ENCODE measurements around the gene DNAJC27. TPM values are rescaled to one million over a fixed set of nuclear protein-coding genes. Genes with fewer than 3 reads are reported as not detected.
A peak's percentile ranks its signal among the peaks of the same experiment; 100 is the strongest.

Gene DNAJC27
- total RNA-seq, 1 donor from 2014 or later, result 8.4 TPM

GRCh38 chr2:24972315-24972961 lies 683 bp upstream of the DNAJC27 start:
- peaks cover 0 to 24% (median 12%) of the 10 kb centered on the region in 3 donors for H3K4me1 ChIP-seq (ENCODE audit: control insufficient read depth in 3 of 3, insufficient read depth in 3 of 3, low read length in 3 of 3)
- peak overlapping the region; percentile 84 to 94 (median 91) for H3K4me3 ChIP-seq (ENCODE audit: low read length in 3 of 3)
- H3K9ac ChIP-seq (ENCODE audit: low read depth in 1 of 3, low read length in 3 of 3), result peak overlapping the region; percentile 99 to 100 (median 100)
- H3K36me3 ChIP-seq (ENCODE audit: control insufficient read depth in 3 of 3, insufficient read depth in 3 of 3, low read length in 3 of 3), result no peaks in the 10 kb centered on the region
- H3K27ac ChIP-seq (ENCODE audit: low read depth, low read length), result peak overlapping the region; percentile 100
- H3K27me3 ChIP-seq (ENCODE audit: control insufficient read depth in 3 of 3, insufficient read depth in 3 of 3, low read length in 3 of 3), result no peaks in the 10 kb centered on the region
- H3K9me3 ChIP-seq (ENCODE audit: control insufficient read depth in 3 of 3, low read length in 3 of 3), result no peaks in the 10 kb centered on the region

- peak overlapping the region; percentile 84 to 94 (median 91) for H3K4me3 ChIP-seq (ENCODE audit: low read length in 3 of 3)
- no peaks in the 10 kb centered on the region for H3K9me3 ChIP-seq (ENCODE audit: control insufficient read depth in 3 of 3, low read length in 3 of 3)
- peaks cover 2 to 7% (median 6%) of the 10 kb centered on the region in 3 donors for H3K36me3 ChIP-seq (ENCODE audit: control insufficient read depth in 3 of 3, insufficient read depth in 3 of 3, low read length in 3 of 3)
- H3K27me3 ChIP-seq (ENCODE audit: control insufficient read depth in 3 of 3, insufficient read depth in 3 of 3, low read length in 3 of 3), result no peaks in the 10 kb centered on the region
- H3K27ac ChIP-seq (ENCODE audit: low read depth, low read length), result peak overlapping the region; percentile 100
- peak overlapping the region; percentile 99 to 100 (median 100) for H3K9ac ChIP-seq (ENCODE audit: low read depth in 1 of 3, low read length in 3 of 3)
- H3K4me1 ChIP-seq (ENCODE audit: control insufficient read depth in 3 of 3, insufficient read depth in 3 of 3, low read length in 3 of 3), result peaks cover 0 to 24% (median 12%) of the 10 kb centered on the region in 3 donors
Observed at GRCh38 chr2:24971286-24971535, 544 bp downstream of the DNAJC27 start.

- H3K4me3 ChIP-seq (ENCODE audit: low read length in 3 of 3), result peak overlapping the region; percentile 84 to 94 (median 91)
- H3K27me3 ChIP-seq (ENCODE audit: control insufficient read depth in 3 of 3, insufficient read depth in 3 of 3, low read length in 3 of 3), result no peaks in the 10 kb centered on the region
- peak overlapping the region; percentile 99 to 100 (median 100) for H3K9ac ChIP-seq (ENCODE audit: low read depth in 1 of 3, low read length in 3 of 3)
- peaks cover 0 to 24% (median 12%) of the 10 kb centered on the region in 3 donors for H3K4me1 ChIP-seq (ENCODE audit: control insufficient read depth in 3 of 3, insufficient read depth in 3 of 3, low read length in 3 of 3)
- no peaks in the 10 kb centered on the region for H3K9me3 ChIP-seq (ENCODE audit: control insufficient read depth in 3 of 3, low read length in 3 of 3)
- H3K36me3 ChIP-seq (ENCODE audit: control insufficient read depth in 3 of 3, insufficient read depth in 3 of 3, low read length in 3 of 3), result peaks cover 2 to 11% (median 10%) of the 10 kb centered on the region in 3 donors
- H3K27ac ChIP-seq (ENCODE audit: low read depth, low read length), result peak overlapping the region; percentile 100
Observed at GRCh38 chr2:24970483-24971285, 1.1 kb downstream of the DNAJC27 start.

- Histone ChIP-seq H3K4me1 (ENCODE audit: control insufficient read depth in 3 of 3, insufficient read depth in 3 of 3, low read length in 3 of 3) (peaks cover 0 to 24% (median 12%) of the 10 kb centered on the region in 3 donors), H3K36me3 (ENCODE audit: control insufficient read depth in 3 of 3, insufficient read depth in 3 of 3, low read length in 3 of 3) (peaks cover 4 to 11% (median 10%) of the 10 kb centered on the region in 3 donors), H3K9ac (ENCODE audit: low read depth in 1 of 3, low read length in 3 of 3) (peak overlapping the region in 1 of 3 donors; percentile 61), H3K4me3 (ENCODE audit: low read length in 3 of 3) (no peak overlapping the region), H3K27ac (ENCODE audit: low read depth, low read length) (no peak overlapping the region), H3K27me3 (ENCODE audit: control insufficient read depth in 3 of 3, insufficient read depth in 3 of 3, low read length in 3 of 3) (no peaks in the 10 kb centered on the region), H3K9me3 (ENCODE audit: control insufficient read depth in 3 of 3, low read length in 3 of 3) (no peaks in the 10 kb centered on the region)
Observed at GRCh38 chr2:24969784-24970183, 2.0 kb downstream of the DNAJC27 start.

GRCh38 chr2:24961903-24962302 lies 9.9 kb downstream of the DNAJC27 start:
- Histone ChIP-seq H3K4me3 (ENCODE audit: low read length in 3 of 3) (no peak overlapping the region), H3K27ac (ENCODE audit: low read depth, low read length) (no peak overlapping the region), H3K4me1 (ENCODE audit: control insufficient read depth in 3 of 3, insufficient read depth in 3 of 3, low read length in 3 of 3) (no peaks in the 10 kb centered on the region), H3K9ac (ENCODE audit: low read depth in 1 of 3, low read length in 3 of 3) (no peak overlapping the region), H3K27me3 (ENCODE audit: control insufficient read depth in 3 of 3, insufficient read depth in 3 of 3, low read length in 3 of 3) (no peaks in the 10 kb centered on the region), H3K36me3 (ENCODE audit: control insufficient read depth in 3 of 3, insufficient read depth in 3 of 3, low read length in 3 of 3) (peaks cover 21 to 52% (median 50%) of the 10 kb centered on the region in 3 donors), H3K9me3 (ENCODE audit: control insufficient read depth in 3 of 3, low read length in 3 of 3) (no peaks in the 10 kb centered on the region)

GRCh38 chr2:24959761-24960160 lies 12.0 kb downstream of the DNAJC27 start:
- H3K4me1 ChIP-seq (ENCODE audit: control insufficient read depth in 3 of 3, insufficient read depth in 3 of 3, low read length in 3 of 3), result no peaks in the 10 kb centered on the region
- H3K27me3 ChIP-seq (ENCODE audit: control insufficient read depth in 3 of 3, insufficient read depth in 3 of 3, low read length in 3 of 3), result no peaks in the 10 kb centered on the region
- H3K9ac ChIP-seq (ENCODE audit: low read depth in 1 of 3, low read length in 3 of 3), result no peak overlapping the region
- H3K36me3 ChIP-seq (ENCODE audit: control insufficient read depth in 3 of 3, insufficient read depth in 3 of 3, low read length in 3 of 3), result peaks cover 31 to 65% (median 62%) of the 10 kb centered on the region in 3 donors
- H3K4me3 ChIP-seq (ENCODE audit: low read length in 3 of 3), result no peak overlapping the region
- no peak overlapping the region for H3K27ac ChIP-seq (ENCODE audit: low read depth, low read length)
- peaks cover 0 to 4% (median 0%) of the 10 kb centered on the region in 3 donors for H3K9me3 ChIP-seq (ENCODE audit: control insufficient read depth in 3 of 3, low read length in 3 of 3)

GRCh38 chr2:24958411-24958935 lies 13.3 kb downstream of the DNAJC27 start:
- Histone ChIP-seq H3K9ac (ENCODE audit: low read depth in 1 of 3, low read length in 3 of 3) (no peak overlapping the region), H3K27ac (ENCODE audit: low read depth, low read length) (no peak overlapping the region), H3K4me3 (ENCODE audit: low read length in 3 of 3) (no peak overlapping the region), H3K36me3 (ENCODE audit: control insufficient read depth in 3 of 3, insufficient read depth in 3 of 3, low read length in 3 of 3) (peaks cover 37 to 74% (median 61%) of the 10 kb centered on the region in 3 donors), H3K9me3 (ENCODE audit: control insufficient read depth in 3 of 3, low read length in 3 of 3) (peaks cover 0 to 4% (median 0%) of the 10 kb centered on the region in 3 donors), H3K27me3 (ENCODE audit: control insufficient read depth in 3 of 3, insufficient read depth in 3 of 3, low read length in 3 of 3) (no peaks in the 10 kb centered on the region), H3K4me1 (ENCODE audit: control insufficient read depth in 3 of 3, insufficient read depth in 3 of 3, low read length in 3 of 3) (no peaks in the 10 kb centered on the region)

GRCh38 chr2:24957976-24958375 lies 13.8 kb downstream of the DNAJC27 start:
- no peak overlapping the region for H3K4me3 ChIP-seq (ENCODE audit: low read length in 3 of 3)
- no peaks in the 10 kb centered on the region for H3K27me3 ChIP-seq (ENCODE audit: control insufficient read depth in 3 of 3, insufficient read depth in 3 of 3, low read length in 3 of 3)
- peaks cover 0 to 4% (median 0%) of the 10 kb centered on the region in 3 donors for H3K9me3 ChIP-seq (ENCODE audit: control insufficient read depth in 3 of 3, low read length in 3 of 3)
- H3K36me3 ChIP-seq (ENCODE audit: control insufficient read depth in 3 of 3, insufficient read depth in 3 of 3, low read length in 3 of 3), result peaks cover 35 to 70% (median 56%) of the 10 kb centered on the region in 3 donors
- no peak overlapping the region for H3K27ac ChIP-seq (ENCODE audit: low read depth, low read length)
- no peak overlapping the region for H3K9ac ChIP-seq (ENCODE audit: low read depth in 1 of 3, low read length in 3 of 3)
- H3K4me1 ChIP-seq (ENCODE audit: control insufficient read depth in 3 of 3, insufficient read depth in 3 of 3, low read length in 3 of 3), result no peaks in the 10 kb centered on the region

GRCh38 chr2:24957221-24957620 lies 14.5 kb downstream of the DNAJC27 start:
- H3K36me3 ChIP-seq (ENCODE audit: control insufficient read depth in 3 of 3, insufficient read depth in 3 of 3, low read length in 3 of 3), result peaks cover 35 to 67% (median 55%) of the 10 kb centered on the region in 3 donors
- peaks cover 0 to 4% (median 0%) of the 10 kb centered on the region in 3 donors for H3K9me3 ChIP-seq (ENCODE audit: control insufficient read depth in 3 of 3, low read length in 3 of 3)
- H3K9ac ChIP-seq (ENCODE audit: low read depth in 1 of 3, low read length in 3 of 3), result no peak overlapping the region
- no peaks in the 10 kb centered on the region for H3K27me3 ChIP-seq (ENCODE audit: control insufficient read depth in 3 of 3, insufficient read depth in 3 of 3, low read length in 3 of 3)
- H3K4me1 ChIP-seq (ENCODE audit: control insufficient read depth in 3 of 3, insufficient read depth in 3 of 3, low read length in 3 of 3), result no peaks in the 10 kb centered on the region
- H3K27ac ChIP-seq (ENCODE audit: low read depth, low read length), result no peak overlapping the region
- H3K4me3 ChIP-seq (ENCODE audit: low read length in 3 of 3), result no peak overlapping the region

GRCh38 chr2:24955921-24956320 lies 15.8 kb downstream of the DNAJC27 start:
- Histone ChIP-seq H3K4me1 (ENCODE audit: control insufficient read depth in 3 of 3, insufficient read depth in 3 of 3, low read length in 3 of 3) (no peaks in the 10 kb centered on the region), H3K27ac (ENCODE audit: low read depth, low read length) (no peak overlapping the region), H3K4me3 (ENCODE audit: low read length in 3 of 3) (no peak overlapping the region), H3K27me3 (ENCODE audit: control insufficient read depth in 3 of 3, insufficient read depth in 3 of 3, low read length in 3 of 3) (no peaks in the 10 kb centered on the region), H3K9ac (ENCODE audit: low read depth in 1 of 3, low read length in 3 of 3) (no peak overlapping the region), H3K36me3 (ENCODE audit: control insufficient read depth in 3 of 3, insufficient read depth in 3 of 3, low read length in 3 of 3) (peaks cover 34 to 68% (median 59%) of the 10 kb centered on the region in 3 donors), H3K9me3 (ENCODE audit: control insufficient read depth in 3 of 3, low read length in 3 of 3) (peaks cover 0 to 4% (median 0%) of the 10 kb centered on the region in 3 donors)
